HG03442 (cell line): ENCODE measurements around the gene CHD9.
"Not testable (repeated sequence)": the region's sequence is repeated elsewhere in the genome, so short reads cannot be mapped to it uniquely, and the experiment has no call there.

Experiments
- ATAC-seq: cut with Tn5 transposase; IDR thresholded peaks from one replicate; pipeline ENCODE4 v1.9.1; 2021; ENCODE audit warnings: mild to moderate bottlenecking, moderate library complexity; ENCODE audit not compliant: unreplicated experiment

CHD9 gene

DNA sequence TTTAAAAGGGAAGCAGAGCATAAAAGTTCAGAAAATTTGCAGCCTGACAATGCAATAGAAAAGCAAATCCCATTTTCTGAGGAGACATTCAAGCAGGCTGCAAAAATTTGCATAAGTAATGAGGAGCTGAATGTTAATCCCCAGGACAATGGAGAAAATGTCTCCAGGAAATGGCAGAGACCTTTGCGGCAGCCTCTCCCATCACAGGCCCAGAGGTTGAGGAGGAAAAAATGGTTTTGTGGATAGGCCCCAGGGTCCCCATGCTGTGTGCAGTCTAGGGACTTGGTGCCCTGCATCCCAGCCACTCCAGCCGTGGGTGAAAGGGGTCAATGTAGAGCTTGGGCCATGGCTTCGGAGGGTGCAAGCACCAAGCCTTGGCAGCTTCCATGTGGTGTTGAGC is 19.5 kb downstream of the CHD9 start:
- not testable (repeated sequence) for ATAC-seq

DNA sequence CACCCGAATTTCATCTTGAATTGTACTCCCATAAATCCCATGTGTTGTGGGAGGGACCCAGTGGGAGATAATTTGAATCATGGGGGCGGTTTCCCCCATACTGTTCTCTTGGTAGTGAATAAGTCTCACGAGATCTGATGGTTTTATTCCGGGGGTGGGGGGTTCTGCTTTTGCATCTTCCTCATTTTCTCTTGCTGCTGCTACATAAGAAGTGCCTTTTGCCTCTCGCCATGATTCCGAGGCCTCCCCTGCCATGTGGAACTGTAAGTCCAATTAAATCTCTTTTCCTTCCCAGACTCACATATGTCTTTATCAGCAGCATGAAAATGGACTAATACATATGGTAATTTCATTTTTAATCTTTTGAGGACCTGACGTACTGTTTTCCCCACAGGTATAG is 20.7 kb downstream of the CHD9 start:
- ATAC-seq, result not testable (repeated sequence)

DNA sequence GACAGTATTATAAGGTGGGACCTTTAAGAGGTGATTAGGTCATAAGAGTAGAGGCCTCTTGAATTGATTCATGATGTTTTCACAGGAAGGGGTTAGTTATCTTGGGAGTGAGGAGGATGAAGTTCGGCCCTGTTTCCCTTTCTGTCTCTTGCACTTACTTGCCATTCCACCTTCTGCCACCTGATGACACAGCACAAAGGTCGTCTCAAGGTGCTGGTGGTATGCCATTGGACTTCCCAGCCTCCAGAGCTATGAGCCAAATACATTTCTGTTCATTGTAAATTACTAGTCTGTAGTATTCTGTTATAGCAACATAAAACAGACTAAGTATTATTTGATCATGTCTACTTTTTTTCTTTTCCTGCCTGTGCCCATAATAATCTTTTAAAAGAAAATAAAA is 23.5 kb downstream of the CHD9 start:
- ATAC-seq, result no peak

DNA sequence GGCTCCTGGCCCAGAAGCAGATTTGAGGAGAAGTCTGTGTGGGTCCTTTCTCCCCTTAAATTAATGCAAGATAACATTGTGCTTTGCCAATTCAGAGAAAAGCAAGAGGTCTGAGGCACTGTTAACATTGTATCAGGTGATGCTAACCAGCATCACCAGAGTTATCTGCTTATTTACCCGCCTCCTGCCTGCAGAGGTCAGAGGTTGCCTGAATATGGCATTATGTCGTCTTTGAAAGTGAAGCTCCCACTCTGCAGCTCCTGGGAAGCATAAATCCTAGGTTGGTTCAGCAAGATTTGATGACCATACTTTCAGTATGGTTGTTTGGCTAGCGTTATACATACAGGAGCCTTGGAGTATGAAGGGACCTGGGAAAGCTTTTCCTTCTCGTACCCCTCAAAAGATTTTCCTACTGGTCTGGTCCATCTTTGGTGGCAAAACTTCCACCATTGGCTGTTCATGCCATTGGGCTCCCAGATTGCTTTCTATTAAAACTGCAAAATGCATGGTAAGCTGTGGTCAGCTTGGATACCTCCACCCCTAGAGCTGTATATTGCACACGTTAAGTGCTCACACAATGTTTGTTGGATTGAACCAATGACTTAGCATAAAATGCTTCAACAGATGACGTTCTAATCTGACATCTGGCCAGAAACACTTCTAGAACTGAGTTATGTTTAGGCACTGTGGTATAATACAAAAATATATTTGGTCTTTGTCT is 24.1 kb downstream of the CHD9 start:
- no peak for ATAC-seq

DNA sequence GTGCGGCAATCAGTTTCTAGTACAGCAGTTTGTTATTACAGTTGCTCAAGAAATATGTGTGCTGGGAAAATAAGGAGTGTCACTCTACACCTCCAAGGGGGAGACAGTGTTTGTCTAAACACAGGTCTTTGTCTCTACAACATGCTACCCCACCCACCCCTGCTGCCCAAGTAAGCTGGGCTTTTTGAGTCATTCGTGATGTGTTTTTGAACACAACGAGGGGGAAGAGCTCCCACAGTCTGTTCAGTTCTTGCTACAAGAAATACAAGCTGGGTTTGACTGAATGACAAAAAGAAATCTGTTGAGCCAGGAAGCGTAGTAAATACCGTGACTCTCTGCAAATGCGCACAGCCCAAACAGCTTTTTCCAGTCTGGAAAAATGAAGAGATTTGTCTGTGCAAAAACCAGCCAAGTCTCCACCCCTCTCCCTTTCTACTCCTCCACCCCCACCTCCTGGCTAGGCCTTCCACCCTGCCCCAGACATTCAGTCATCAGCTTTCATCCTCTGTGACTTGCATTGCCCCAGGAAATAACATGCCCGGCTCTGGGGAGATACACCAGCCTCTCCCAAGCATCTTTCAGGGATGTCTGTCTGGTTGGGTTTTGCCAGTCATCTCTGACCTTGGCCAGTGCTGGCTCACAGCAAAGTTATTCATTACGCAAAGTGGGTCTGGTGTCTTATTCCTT is 25.7 kb downstream of the CHD9 start:
- no peak for ATAC-seq

- no peak for ATAC-seq
Measured at GRCh38 chr16:53081032-53081424, 26.2 kb downstream of the CHD9 start.

DNA sequence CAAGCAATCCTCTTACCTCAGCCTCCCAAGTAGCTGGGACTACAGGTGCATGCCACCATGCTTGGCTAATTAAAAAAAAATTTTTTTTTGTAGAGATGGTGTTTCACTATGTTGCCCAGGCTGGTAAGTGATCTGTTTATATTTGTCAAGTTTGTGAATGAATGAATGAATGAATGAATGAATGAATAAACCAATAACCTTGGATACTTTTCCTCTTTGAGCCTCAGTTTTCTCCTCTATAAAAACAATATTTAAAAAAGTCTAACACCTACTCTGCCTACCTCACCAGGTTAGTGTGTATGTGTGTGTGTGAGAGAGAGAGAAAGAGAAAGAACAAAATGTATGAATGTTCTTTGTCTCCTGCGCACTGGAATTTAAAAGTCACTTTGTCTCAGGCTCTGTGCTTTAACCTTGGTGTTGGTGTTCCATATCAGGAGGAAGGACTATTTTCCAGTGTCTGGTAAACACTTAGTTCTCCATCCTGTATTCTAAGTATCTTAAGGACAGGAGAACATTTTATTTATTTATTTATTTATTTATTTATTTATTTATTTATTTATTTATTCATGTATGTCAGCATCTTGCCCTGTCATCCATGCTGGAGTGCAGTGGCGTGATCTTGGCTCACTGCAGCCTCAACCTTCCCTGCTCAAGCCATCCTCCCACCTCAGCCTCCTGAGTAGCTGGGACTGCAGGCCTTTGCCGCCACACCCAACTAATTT is 27.1 kb downstream of the CHD9 start:
- no peak for ATAC-seq

DNA sequence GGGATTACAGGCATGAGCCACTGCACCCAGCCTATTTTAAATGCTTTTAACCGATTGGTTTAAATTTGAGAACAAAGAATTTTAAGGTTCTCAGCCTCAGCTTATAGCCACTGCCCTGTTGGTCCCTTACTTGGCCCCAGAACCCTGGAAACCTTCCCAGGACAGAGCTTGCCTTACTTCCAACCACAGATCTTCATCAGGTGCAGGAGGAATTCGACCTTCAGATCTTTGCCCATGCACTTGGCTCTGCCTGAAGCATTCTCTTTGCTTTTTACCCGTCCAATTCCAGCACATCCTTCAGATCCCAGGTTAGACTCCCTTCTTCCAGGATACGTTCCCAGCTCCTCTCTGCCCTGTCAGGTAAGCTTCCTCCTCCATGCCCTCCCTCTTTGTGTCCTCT is 27.7 kb downstream of the CHD9 start:
- ATAC-seq, result no peak

- no peak for ATAC-seq
Measured at GRCh38 chr16:53083119-53083518, 28.3 kb downstream of the CHD9 start.

GRCh38 chr16:53084141-53084541 is 29.4 kb downstream of the CHD9 start:
- no peak for ATAC-seq

DNA sequence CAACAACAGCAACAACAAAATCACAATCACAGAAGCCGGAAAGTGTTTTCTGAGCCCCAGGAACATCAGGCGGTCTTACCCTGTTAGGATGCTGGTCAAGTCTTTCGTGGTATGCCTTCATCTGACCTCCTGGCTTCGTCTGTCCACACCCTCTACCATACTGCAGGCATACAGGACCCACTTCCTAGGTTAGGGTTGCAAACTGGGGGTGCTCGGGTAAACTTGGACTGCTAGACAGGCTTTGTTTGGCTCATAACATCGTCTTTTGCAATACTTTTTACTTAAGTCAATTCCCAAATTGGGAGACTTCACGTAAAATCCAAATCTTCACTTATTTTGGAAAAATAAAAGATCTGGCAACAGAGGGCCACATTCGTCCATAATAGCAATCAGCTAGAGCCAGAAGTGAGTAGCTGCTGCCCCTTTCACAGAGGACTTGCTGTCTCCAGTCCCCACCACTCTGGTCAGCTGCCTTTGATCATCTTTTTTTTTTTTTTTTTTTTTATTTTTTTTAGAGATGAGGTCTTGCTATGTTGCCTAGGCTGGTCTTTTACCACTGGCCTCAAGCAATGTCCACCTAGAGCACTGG is 30.0 kb downstream of the CHD9 start:
- ATAC-seq, result no peak

DNA sequence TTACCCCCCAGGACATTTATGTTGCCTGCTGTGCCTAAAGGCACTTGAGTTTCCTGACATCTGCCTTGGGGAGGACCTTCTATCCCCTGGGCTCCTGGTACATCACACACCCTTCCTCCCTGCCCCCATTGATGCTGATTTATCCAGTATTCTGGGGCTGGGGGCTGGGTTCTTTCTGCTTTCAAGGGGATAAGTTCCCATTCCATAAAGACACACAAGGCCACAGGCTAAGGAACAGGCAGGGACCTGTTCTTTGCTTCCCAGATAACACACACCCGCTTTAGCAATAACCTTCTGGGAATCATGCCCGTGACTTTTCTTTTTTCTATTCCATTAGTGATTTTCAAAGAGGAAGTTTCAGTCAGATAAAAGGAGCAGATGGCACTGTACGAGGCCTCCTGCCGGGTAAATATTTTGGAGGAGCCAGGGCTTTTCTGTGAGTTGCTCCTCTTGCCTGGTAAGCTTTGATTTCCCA is 30.6 kb downstream of the CHD9 start:
- ATAC-seq, result no peak

- no peak for ATAC-seq
Measured at GRCh38 chr16:53085931-53086421, 31.2 kb downstream of the CHD9 start.

DNA sequence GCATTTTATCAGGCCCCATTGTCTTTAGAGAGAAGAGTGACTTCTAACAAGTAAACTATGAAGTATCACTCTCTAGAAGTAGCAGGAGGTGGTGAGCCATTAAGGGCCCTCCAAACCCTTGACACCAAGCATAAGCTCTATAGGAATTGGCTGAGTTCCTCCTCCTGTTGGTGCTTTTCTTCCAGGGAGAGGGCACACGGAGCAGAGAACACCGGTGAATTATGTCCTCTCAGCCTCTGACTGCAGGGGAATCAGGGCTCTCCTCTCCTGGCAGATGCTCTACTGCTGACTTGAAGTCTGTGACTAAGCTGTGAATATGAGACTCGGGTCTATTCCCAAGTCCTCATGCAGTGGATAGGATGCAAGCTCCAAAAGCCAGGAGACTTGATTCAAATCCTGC is 32.3 kb downstream of the CHD9 start:
- no peak for ATAC-seq

DNA sequence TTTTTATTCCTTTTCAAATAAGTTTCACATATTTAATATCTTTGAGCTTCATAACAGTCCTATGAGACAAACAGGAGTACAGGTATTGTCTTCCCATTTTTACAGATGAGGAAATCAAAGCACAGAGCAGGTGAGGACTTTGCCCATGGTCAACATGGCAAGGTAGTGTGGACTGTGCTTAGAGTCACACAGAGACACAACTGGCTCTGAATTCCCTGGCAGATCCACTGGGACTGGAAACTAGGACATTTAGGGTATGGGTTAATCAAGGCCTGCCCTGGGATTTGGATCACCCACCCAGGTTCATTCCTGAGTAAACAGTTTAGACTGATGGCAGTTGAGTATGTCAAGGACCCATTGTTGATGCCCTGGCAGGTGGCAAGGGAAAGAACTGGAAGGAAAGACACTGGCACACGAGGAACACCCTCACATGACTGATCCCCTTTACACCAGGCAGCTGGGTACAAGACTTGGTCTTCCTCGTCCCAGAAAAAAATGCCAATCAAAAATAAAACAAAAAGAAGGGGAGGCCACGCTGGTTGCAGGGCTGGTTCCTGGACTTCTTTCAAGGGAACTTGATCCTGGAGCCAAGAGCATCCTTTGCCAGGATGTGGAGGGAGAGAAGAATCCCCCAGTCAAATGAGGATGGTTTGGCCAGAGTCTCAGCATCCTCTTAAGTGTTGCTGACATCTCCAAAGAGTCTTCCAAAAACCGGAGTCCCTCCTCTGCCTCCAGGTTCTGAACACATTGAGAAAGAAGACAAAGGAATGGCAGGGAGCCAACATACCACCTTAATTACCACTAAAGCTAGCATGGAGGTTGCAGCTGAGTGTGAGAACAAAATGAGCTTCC is 34.9 kb downstream of the CHD9 start:
- ATAC-seq, result no peak

DNA sequence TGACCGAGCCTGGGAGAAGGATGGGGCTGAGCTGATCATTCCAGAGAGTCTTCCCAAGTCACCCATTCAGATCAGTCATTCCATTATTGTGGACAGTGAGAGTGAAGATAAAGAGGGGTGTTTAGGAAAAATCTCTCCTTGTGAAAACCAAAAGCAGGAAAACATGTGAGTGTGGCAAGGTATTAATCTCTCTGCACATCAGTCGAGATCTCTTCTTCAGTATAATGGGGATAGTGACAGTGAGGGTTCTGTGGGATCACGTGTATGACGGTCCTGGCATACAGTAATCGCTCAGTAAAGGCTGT is 35.4 kb downstream of the CHD9 start:
- ATAC-seq, result no peak

- ATAC-seq, result peak; percentile 62
Measured at GRCh38 chr16:53090591-53091411, 36.0 kb downstream of the CHD9 start.

GRCh38 chr16:53091466-53092211 is 36.8 kb downstream of the CHD9 start:
- peak; percentile 47 for ATAC-seq

- no peak for ATAC-seq
Measured at GRCh38 chr16:53092284-53092683, 37.5 kb downstream of the CHD9 start.
